SK-N-SH (cell line): ENCODE data around the gene CCNG2. TPM values are rescaled to one million over a fixed set of nuclear protein-coding genes. Genes with fewer than 3 reads are reported as not detected.

Experiments used
- CTCF ChIA-PET: fragments of 300-600, 350-600 bp; formaldehyde crosslinking; extraction: SDS; loops from one replicate; lab custom pipeline; 2021; lab: Yijun Ruan, JAX
- POLR2A ChIA-PET: fragments of 350-600 bp; sonication (Branson Sonifier 250); formaldehyde crosslinking; extraction: SDS; loops from one replicate; lab custom pipeline; 2020; ENCODE audit warnings: antibody characterized with exemption, inconsistent platforms; lab: Yijun Ruan, JAX
- DNase-seq: peaks from one replicate; pipeline ENCODE4 v3.0.0; 2012
- H2AFZ ChIP-seq: fragments of 200-600 bp; sonication (generic); 2 replicates; pipeline ENCODE4 v1.8.1; 2016; ENCODE audit warnings: antibody characterized with exemption, mild to moderate bottlenecking, low read depth
- H3F3A ChIP-seq: fragments of 200-600 bp; sonication (generic); replicated peaks from 2 replicates; pipeline ENCODE3; 2016; ENCODE audit warnings: antibody characterized with exemption, mild to moderate bottlenecking; ENCODE audit not compliant: insufficient read depth
- H3K27ac ChIP-seq, 2 experiments: fragments of 200-500 bp in 1 of 2; fragments of 200-600 bp in 1 of 2; sonication (Bioruptor generic) in 1 of 2; sonication (generic), shearing (Covaris generic) in 1 of 2; 2 replicates each; pipeline versions ENCODE4 v1.5.1 to v1.6.1; 2014 to 2016; ENCODE audit warnings: low read depth in 2 of 2, inconsistent platforms in 1 of 2, low read length in 1 of 2, mild to moderate bottlenecking in 1 of 2, mixed read lengths in 1 of 2
- H3K27me3 ChIP-seq: fragments of 200-600 bp; sonication (generic), shearing (Covaris generic); 2 replicates; pipeline ENCODE4 v1.6.1; 2016; ENCODE audit warnings: mixed run types; ENCODE audit not compliant: insufficient read depth
- H3K36me3 ChIP-seq, 2 experiments: fragments of 200-500 bp in 1 of 2; fragments of 200-600 bp in 1 of 2; sonication (Bioruptor generic) in 1 of 2; sonication (generic) in 1 of 2; replicated peaks in 1 of 2; 2 replicates each; pipeline versions ENCODE3 to v1.5.1; 2014 to 2016; ENCODE audit warnings: low read length in 1 of 2, mild to moderate bottlenecking in 1 of 2; ENCODE audit not compliant: insufficient read depth in 2 of 2, control insufficient read depth in 1 of 2
- H3K4me1 ChIP-seq, 2 experiments: fragments of 200-500 bp in 1 of 2; fragments of 200-600 bp in 1 of 2; sonication (Bioruptor generic) in 1 of 2; sonication (generic), shearing (Covaris generic) in 1 of 2; 2 replicates each; pipeline versions ENCODE4 v1.5.1 to v1.6.1; 2014 to 2016; ENCODE audit warnings: low read depth in 1 of 2, low read length in 1 of 2, mixed run types in 1 of 2; ENCODE audit not compliant: insufficient read depth in 2 of 2, control insufficient read depth in 1 of 2
- H3K4me2 ChIP-seq: fragments of 200-600 bp; sonication (generic), shearing (Covaris generic); 2 replicates; pipeline ENCODE4 v1.6.1; 2017; ENCODE audit warnings: mixed run types
- H3K4me3 ChIP-seq, 2 experiments: fragments of 200-500 bp in 1 of 2; fragments of 200-600 bp in 1 of 2; sonication (Bioruptor generic) in 1 of 2; sonication (generic), shearing (Covaris generic) in 1 of 2; 2 replicates each; pipeline versions ENCODE4 v1.5.1 to v1.8.1; 2014 to 2016; ENCODE audit warnings: low read depth in 2 of 2, inconsistent platforms in 1 of 2, low read length in 1 of 2, mild to moderate bottlenecking in 1 of 2, mixed read lengths in 1 of 2, moderate library complexity in 1 of 2
- H3K79me2 ChIP-seq: fragments of 200-600 bp; sonication (generic); 2 replicates; pipeline ENCODE4 v1.8.1; 2017; ENCODE audit warnings: mild to moderate bottlenecking; ENCODE audit not compliant: insufficient read depth
- H3K9ac ChIP-seq: fragments of 200-600 bp; sonication (generic); 2 replicates; pipeline ENCODE4 v1.6.1; 2017; ENCODE audit warnings: mixed run types
- H3K9me2 ChIP-seq: fragments of 200-600 bp; sonication (generic); 2 replicates; pipeline ENCODE4 v1.6.1; 2017; ENCODE audit warnings: mixed run types
- H3K9me3 ChIP-seq: fragments of 200-600 bp; sonication (generic); 2 replicates; pipeline ENCODE4 v1.6.1; 2017; ENCODE audit warnings: mixed run types, mild to moderate bottlenecking, moderate library complexity
- H4K20me1 ChIP-seq: fragments of 200-600 bp; sonication (generic); 2 replicates; pipeline ENCODE4 v1.6.1; 2017; ENCODE audit warnings: mild to moderate bottlenecking, mixed run types; ENCODE audit not compliant: insufficient read depth
- CHD2 ChIP-seq: fragments of 150-350 bp; IDR thresholded peaks from 2 replicates; pipeline ENCODE4 v1.6.1; 2018; ENCODE audit warnings: low read length; ENCODE audit not compliant: partially characterized antibody
- CTCF ChIP-seq: fragments of 200-600 bp; sonication (generic); IDR thresholded peaks from 2 replicates; pipeline ENCODE4 v1.6.1; 2017; ENCODE audit warnings: antibody characterized with exemption, mild to moderate bottlenecking, moderate library complexity
- EP300 ChIP-seq, 2 experiments: IDR thresholded peaks; 2 replicates each; pipeline versions ENCODE4 v1.4.0 to v1.6.1; 2012; ENCODE audit warnings: borderline replicate concordance in 1 of 2, low read depth in 1 of 2, low read length in 1 of 2
- EZH2phosphoT487 ChIP-seq: fragments of 200-600 bp; sonication (generic); IDR thresholded peaks from 2 replicates; pipeline ENCODE4 v1.6.1; 2017; ENCODE audit warnings: low read depth, mixed run types, mild to moderate bottlenecking, antibody characterized with exemption, moderate library complexity, borderline replicate concordance
- FOXM1 ChIP-seq: IDR thresholded peaks from 2 replicates; pipeline ENCODE4 v1.4.0; 2012; ENCODE audit warnings: low read depth, mild to moderate bottlenecking
- IRF3 ChIP-seq: fragments of 150-350 bp; IDR thresholded peaks from 2 replicates; pipeline ENCODE4 v1.6.1; 2016; ENCODE audit warnings: mild to moderate bottlenecking, low read depth, low read length
- MXI1 ChIP-seq: IDR thresholded peaks from 2 replicates; pipeline ENCODE4 v1.6.1; 2012; ENCODE audit warnings: mild to moderate bottlenecking, low read depth, low read length, improper control_type of control experiment
- NRF1 ChIP-seq: IDR thresholded peaks from 2 replicates; pipeline ENCODE4 v1.6.1; 2012; ENCODE audit warnings: low read depth, mild to moderate bottlenecking, low read length
- RFX5 ChIP-seq: IDR thresholded peaks from 2 replicates; pipeline ENCODE4 v1.6.1; 2012; ENCODE audit warnings: mild to moderate bottlenecking, improper control_type of control experiment, low read length
- TEAD4 ChIP-seq: IDR thresholded peaks from 2 replicates; pipeline ENCODE4 v1.4.0; 2012; ENCODE audit warnings: mild to moderate bottlenecking, borderline replicate concordance; ENCODE audit not compliant: insufficient read depth
- YY1 ChIP-seq: IDR thresholded peaks from 2 replicates; pipeline ENCODE4 v1.4.0; 2012; ENCODE audit warnings: low read depth, mild to moderate bottlenecking
- WGBS: methylation state at CpG from one replicate; pipeline ENCODE4 v1.1.6; 2017; ENCODE audit warnings: low lambda C conversion rate; 5-methylcytosine and 5-hydroxymethylcytosine counted together
- polyA plus RNA-seq, 3 experiments: library from polyadenylated mRNA; depleted of rRNA; stranded (reverse); fragments of >200 nt; gene quantifications; 2 replicates each; pipeline ENCODE4 v1.2.3, GENCODE V29; 2012
- TF ChIP-seq, protein P1 (sequence below): IDR thresholded peaks from 2 replicates; pipeline ENCODE4 v1.4.0; 2012; ENCODE audit warnings: low read depth, borderline replicate concordance

The CCNG2 gene
- polyA plus RNA-seq, 1 of the 3 experiments (the other 2 are of a cell fraction), result 8.9 TPM

- H3K4me3 ChIP-seq, result no peak overlapping the region
- no peaks in the 10 kb centered on the region for H4K20me1 ChIP-seq
- H3K9me3 ChIP-seq, result no peaks in the 10 kb centered on the region
- H3K9ac ChIP-seq, result no peak overlapping the region
- DNase-seq, result no peak
- H3K4me2 ChIP-seq, result no peak overlapping the region
- peaks cover 20% of the 10 kb centered on the region; the same call in 1 of the 2 replicates for H3K27me3 ChIP-seq
- no peak for TF ChIP-seq TEAD4
- no peak overlapping the region for H3K27ac ChIP-seq
- ChIA-PET POLR2A (interaction anchor here (1.7 kb wide), 1 partner anchor 11 kb away, joined by 6 read pairs; no protein-coding TSS in a partner anchor), CTCF (interaction anchor here (0.9 to 3.6 kb wide), 3 partner anchors 11 to 95 kb away, joined by 3 to 21 read pairs (median 11); no protein-coding TSS in a partner anchor)
- H3K9me2 ChIP-seq, result no peaks in the 10 kb centered on the region
- H3K4me1 ChIP-seq, result no peaks in the 10 kb centered on the region
- H2AFZ ChIP-seq, result no peak overlapping the region
- H3F3A ChIP-seq, result no peaks in the 10 kb centered on the region
- no peaks in the 10 kb centered on the region for H3K36me3 ChIP-seq
- no peaks in the 10 kb centered on the region for H3K79me2 ChIP-seq
- WGBS, result 83% methylated on average over 1 of the region's 1 CpG
Measured at GRCh38 chr4:77190053-77190452, 33.0 kb downstream of the CCNG2 start.

- Histone ChIP-seq H3K27me3 (peaks cover 20% of the 10 kb centered on the region; the same call in 1 of the 2 replicates), H3K4me3 (no peak overlapping the region), H3K9me2 (no peaks in the 10 kb centered on the region)
- TF ChIP-seq MXI1, result no peak
- TF ChIP-seq TEAD4, result no peak
- TF ChIP-seq YY1, result no peak
- no peak for TF ChIP-seq IRF3
- no peak for TF ChIP-seq EP300 (IDR thresholded peaks at IDR 0.05; ENCODE audit: borderline replicate concordance in 1 of 2, low read depth in 1 of 2, low read length in 1 of 2)
- TF ChIP-seq, all 33 proteins: peak for 0
- no peak overlapping the region for H2AFZ ChIP-seq
- H3K4me2 ChIP-seq, result no peak overlapping the region
- DNase-seq, result no peak
- H3K4me1 ChIP-seq, result no peaks in the 10 kb centered on the region
- POLR2A ChIA-PET, result no interaction called here
- H3K9me3 ChIP-seq, result no peaks in the 10 kb centered on the region
- WGBS, result 83% methylated on average over 8 of the region's 8 CpGs
- H3F3A ChIP-seq, result no peaks in the 10 kb centered on the region
- H4K20me1 ChIP-seq, result no peaks in the 10 kb centered on the region
- no peaks in the 10 kb centered on the region for H3K36me3 ChIP-seq
- no peaks in the 10 kb centered on the region for H3K79me2 ChIP-seq
- no peak overlapping the region for H3K9ac ChIP-seq
- H3K27ac ChIP-seq, result no peak overlapping the region
- CTCF ChIA-PET, result interaction anchor here (0.8 to 2.5 kb wide), 3 partner anchors 9 to 97 kb away, joined by 3 to 13 read pairs (median 5); no protein-coding TSS in a partner anchor
Measured at GRCh38 chr4:77193046-77193445, 36.0 kb downstream of the CCNG2 start.

DNA sequence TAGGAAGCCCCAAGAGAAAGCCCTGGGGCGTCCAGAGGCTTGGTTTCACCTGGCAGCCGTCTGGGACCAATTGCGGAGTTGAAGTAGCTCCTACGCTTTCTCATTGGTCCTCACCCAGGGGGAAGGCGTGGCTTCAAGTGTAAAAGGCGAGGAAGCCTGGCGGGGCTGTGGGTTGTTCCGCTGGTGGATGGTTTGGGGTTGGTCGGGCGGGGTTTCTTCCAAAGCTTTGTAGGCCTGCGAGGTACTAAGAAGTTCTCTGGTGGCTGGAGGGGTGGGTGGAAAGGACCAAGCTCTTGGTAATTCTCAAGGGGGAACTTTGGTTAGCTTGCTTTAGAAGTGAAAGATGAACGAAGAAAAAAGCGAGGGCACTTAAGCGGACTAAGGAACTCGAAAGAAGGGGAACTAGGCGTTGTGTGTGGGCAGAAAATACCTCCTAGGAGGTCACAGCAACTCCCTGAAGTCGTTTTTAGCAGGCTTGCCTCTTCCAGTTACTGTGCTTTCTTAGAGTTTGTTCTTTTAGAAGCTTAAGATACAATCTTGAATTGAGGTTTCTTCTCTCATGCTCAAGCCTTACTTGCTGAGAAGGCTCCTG, 36.6 kb downstream of the CCNG2 start:
- POLR2A ChIA-PET, result no interaction called here
- Histone ChIP-seq H3K9ac (no peak overlapping the region), H3K9me3 (no peaks in the 10 kb centered on the region), H4K20me1 (no peaks in the 10 kb centered on the region), H3K4me2 (no peak overlapping the region), H2AFZ (no peak overlapping the region), H3K27ac (no peak overlapping the region), H3K79me2 (no peaks in the 10 kb centered on the region), H3F3A (no peaks in the 10 kb centered on the region), H3K4me3 (no peak overlapping the region), H3K4me1 (no peaks in the 10 kb centered on the region), H3K36me3 (no peaks in the 10 kb centered on the region), H3K9me2 (no peaks in the 10 kb centered on the region), H3K27me3 (peaks cover 20% of the 10 kb centered on the region; the same call in 1 of the 2 replicates)
- CTCF ChIA-PET, result interaction anchor here (0.8 to 2.5 kb wide), 5 partner anchors 10 to 164 kb away, joined by 3 to 13 read pairs (median 3); no protein-coding TSS in a partner anchor
- DNase-seq, result no peak
- 68% methylated on average over 17 of the region's 17 CpGs for WGBS
- no peak for TF ChIP-seq RFX5
- TF ChIP-seq, protein P1, sequence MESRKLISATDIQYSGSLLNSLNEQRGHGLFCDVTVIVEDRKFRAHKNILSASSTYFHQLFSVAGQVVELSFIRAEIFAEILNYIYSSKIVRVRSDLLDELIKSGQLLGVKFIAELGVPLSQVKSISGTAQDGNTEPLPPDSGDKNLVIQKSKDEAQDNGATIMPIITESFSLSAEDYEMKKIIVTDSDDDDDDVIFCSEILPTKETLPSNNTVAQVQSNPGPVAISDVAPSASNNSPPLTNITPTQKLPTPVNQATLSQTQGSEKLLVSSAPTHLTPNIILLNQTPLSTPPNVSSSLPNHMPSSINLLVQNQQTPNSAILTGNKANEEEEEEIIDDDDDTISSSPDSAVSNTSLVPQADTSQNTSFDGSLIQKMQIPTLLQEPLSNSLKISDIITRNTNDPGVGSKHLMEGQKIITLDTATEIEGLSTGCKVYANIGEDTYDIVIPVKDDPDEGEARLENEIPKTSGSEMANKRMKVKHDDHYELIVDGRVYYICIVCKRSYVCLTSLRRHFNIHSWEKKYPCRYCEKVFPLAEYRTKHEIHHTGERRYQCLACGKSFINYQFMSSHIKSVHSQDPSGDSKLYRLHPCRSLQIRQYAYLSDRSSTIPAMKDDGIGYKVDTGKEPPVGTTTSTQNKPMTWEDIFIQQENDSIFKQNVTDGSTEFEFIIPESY, result no peak
- no peak for TF ChIP-seq CTCF
- no peak for TF ChIP-seq EZH2phosphoT487
- no peak for TF ChIP-seq NRF1
- TF ChIP-seq CHD2, result no peak
- TF ChIP-seq TEAD4, result no peak
- TF ChIP-seq FOXM1, result no peak
